Dermis microvascular lymphatic vessel endothelial cell (primary cell): ENCODE measurements around the gene LDAF1. TPM values are rescaled to one million over a fixed set of nuclear protein-coding genes. Genes with fewer than 3 reads are reported as not detected.
A peak's percentile ranks its signal among the peaks of the same experiment; 100 is the strongest.
"Not testable (repeated sequence)": the region's sequence is repeated elsewhere in the genome, so short reads cannot be mapped to it uniquely, and the experiment has no call there.

Experiments
- DNase-seq, 2 donors: peaks; one replicate each; pipeline versions ENCODE4 v3.0.0 to v3.0.0-alpha.2; 2010; ENCODE audit warnings: low read depth in 2 of 2
- total RNA-seq: library from RNA; depleted of rRNA; stranded (reverse); fragments of >200 nt; gene quantifications from 2 replicates; pipeline ENCODE4 v1.2.1, GENCODE V29; 2014

LDAF1 gene
- total RNA-seq = 4.3 and 6.5 TPM in 2 replicates

DNA sequence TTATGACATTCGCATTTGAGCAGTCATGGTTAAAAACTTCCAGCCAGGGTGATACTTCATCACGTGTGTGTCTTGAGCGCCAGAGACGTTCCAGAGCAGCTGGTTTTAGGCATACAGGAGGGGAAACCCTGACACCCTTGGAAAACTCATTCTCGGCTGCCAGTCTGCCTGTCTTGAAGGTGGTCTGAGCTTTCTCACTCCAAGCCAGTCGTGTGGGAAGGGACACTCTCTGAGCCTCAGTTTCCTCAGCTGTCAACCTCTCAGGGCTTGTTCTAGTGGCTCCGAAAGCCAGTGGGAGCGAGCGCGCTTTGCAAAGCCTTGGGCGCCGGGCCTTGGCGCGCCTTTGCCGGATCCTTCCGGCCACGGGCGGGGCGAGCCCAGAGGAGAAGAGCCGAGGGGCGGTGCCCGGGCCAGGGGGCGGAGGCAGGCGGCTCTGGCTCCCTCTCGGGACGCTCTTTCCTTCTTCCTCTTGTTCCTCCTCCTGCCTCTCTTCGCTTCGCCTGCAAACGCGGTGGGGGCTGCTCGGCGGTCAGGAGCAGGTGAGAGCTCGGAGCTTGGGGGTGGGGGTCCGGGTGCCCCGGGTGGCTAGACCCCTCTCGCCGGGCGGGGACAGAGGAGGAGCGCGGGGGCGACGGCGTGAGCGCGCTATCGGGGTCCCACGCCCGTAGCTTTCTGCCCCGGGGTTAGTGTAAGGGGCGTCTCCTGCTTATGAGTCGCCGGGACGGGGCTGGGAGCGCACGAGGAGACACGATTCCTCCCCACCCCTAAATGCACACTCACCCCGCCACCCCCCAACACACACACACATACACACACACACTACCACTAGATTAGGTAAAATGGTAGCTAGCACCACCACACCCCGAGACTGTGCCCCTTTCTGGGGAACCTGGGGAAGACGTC lies at the start of gene LDAF1:
LDAF1 (plus strand) TSS at position 467 of the 903 bp plus-strand sequence. CDS start 2,509 bp downstream, outside the sequence.
- peak in 1 of 2 donors; percentile 52 for DNase-seq

DNA sequence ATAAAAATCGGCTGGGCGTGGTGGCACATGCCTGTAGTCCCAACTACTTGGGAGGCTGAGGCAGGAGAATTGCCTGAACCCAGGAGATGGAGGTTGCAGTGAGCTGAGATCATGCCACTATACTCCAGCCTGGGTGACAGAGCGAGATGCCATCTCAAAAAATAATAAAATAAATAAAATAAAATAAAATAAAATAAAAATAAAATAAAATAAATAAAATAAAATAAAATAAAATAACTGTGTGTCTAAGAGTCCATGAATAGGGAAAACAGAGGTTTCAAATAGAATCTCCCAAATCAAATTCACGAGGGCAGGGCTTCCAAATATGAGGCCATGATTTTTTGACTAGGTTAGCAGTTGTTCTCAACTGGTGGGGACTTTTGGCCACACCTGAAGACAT lies 42.9 kb upstream of the LDAF1 start:
- DNase-seq = not testable (repeated sequence)

- peak in 1 of 2 donors; percentile 15 for DNase-seq
These were observed 42.3 kb upstream of the LDAF1 start for GRCh38 chr16:21116148-21116693.

GRCh38 chr16:21117567-21117966 lies 40.9 kb upstream of the LDAF1 start:
- DNase-seq = no peak

GRCh38 chr16:21120976-21121520 lies 37.4 kb upstream of the LDAF1 start:
- no peak for DNase-seq

DNA sequence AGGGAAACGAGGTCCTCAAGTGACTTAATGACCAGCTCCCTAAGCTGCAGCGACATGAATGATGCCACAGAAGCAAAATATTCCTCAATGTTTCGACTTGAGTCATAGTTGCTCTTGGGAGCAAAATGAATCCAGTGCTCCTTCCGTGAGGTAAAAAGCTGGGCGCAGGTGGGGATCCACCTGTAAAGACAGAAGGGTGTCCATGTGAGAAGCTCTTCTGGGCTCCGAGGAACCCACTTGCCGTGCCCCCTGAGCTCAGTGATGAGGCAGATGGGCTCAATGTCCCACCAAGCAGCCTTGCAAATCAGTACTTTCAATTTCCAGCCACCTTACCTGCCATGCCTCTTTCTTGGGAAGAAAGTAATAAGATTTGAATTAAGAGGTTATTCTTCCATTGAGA lies 33.3 kb upstream of the LDAF1 start:
- DNase-seq = no peak

DNA sequence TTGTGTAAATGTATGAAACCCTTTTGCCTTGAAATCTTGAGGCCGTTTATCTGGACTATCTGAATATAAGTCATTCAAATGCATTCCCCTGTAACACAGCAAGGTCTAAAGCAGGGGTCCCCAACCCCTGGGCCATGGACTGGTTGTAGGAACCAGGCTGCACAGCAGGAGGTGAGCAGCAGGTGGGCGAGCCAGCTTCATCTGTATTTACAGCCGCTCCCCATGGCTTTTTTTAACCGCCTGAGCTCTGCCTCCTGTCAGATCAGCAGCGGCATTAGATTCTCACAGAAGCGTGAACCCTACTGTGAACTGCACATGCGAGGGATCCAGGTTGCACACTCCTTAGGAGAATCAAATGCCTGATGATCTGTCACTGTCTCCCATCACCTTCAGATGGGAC lies 32.0 kb upstream of the LDAF1 start:
- DNase-seq = no peak

- DNase-seq = no peak
These were observed 29.5 kb upstream of the LDAF1 start for GRCh38 chr16:21128991-21129390.

- no peak for DNase-seq
These were observed 27.7 kb upstream of the LDAF1 start for GRCh38 chr16:21130811-21131210.

DNA sequence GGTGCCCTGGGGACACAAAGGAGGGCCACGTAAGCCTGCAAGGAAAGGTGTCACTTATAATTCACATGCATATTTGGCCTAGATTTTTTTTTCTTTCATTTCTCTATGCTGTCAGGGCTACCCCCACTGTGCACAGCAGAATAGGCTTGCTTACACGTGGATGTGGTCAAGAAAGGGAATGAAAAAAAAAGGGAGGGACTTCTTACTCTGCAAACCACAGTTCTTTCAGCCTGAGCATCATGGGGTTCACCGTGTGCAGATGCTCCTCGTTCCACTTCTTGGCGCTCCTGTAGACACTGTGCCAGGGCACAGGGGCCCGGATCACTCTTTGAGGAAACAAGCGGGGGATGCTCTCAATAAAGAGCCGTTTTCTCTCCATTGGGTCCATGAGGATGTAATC lies 24.4 kb upstream of the LDAF1 start:
- no peak for DNase-seq

DNA sequence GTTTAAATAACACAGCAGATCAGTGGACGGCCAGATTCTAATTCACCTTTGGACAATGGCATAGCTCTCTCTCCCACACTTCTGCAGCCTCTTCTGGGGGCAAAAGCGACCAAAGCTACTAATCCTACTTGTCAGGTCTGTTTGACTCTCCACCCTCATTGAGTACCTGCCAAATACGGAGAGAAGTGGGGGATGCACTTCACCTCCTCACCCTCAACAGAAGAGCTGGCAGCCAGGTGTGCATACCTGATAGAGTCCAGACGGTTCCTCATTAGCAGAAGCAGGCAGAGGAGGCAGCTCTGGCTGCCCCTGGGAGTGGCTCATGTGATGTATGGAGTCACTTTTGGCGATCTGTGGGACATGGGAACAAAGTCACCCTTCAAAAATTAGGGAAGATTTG lies 12.7 kb upstream of the LDAF1 start:
- DNase-seq = no peak

- no peak for DNase-seq
These were observed 8.0 kb upstream of the LDAF1 start, which contains the start of gene DNAH3 for GRCh38 chr16:21150375-21151001. TSS of gene DNAH3 (minus strand) at chr16:21150846. CDS start at chr16:21150319, 527 bp downstream.

DNA sequence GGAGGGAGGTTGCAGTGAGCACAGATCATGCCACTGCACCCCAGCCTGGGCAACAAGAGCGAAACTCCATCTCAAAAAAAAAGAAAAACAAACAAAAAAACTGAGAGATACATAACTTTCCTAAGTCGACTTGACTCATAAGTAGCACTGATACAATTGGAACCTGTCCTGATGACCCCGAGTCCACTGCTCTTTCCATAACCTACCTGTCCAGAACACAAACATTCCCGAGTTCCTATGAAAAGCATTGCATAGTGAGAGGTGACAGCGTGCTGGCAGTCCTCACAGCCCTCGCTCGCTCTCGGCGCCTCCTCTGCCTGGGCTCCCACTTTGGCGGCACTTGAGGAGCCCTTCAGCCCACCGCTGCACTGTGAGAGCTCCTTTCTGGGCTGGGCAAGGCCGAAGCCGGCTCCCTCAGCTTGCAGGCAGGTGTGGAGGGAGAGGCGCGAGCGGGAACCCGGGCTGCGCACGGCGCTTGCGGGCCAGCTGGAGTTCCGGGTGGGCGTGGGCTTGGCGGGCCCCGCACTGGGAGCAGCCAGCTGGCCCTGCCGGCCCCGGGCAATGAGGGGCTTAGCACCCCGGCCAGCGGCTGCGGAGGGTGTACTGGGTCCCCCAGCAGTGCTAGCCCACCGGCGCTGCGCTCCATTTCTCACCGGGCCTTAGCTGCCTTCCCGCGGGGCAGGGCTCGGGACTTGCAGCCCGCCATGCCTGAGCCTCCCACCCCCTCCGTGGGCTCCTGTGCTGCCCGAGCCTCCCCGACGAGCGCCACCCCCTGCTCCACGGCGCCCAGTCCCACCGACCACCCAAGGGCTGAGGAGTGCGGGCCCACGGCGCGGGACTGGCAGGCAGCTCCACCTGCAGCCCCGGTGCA lies 6.1 kb upstream of the LDAF1 start:
- DNase-seq = not testable (repeated sequence)

- DNase-seq = not testable (repeated sequence)
These were observed 5.2 kb upstream of the LDAF1 start for GRCh38 chr16:21153124-21153729.

DNA sequence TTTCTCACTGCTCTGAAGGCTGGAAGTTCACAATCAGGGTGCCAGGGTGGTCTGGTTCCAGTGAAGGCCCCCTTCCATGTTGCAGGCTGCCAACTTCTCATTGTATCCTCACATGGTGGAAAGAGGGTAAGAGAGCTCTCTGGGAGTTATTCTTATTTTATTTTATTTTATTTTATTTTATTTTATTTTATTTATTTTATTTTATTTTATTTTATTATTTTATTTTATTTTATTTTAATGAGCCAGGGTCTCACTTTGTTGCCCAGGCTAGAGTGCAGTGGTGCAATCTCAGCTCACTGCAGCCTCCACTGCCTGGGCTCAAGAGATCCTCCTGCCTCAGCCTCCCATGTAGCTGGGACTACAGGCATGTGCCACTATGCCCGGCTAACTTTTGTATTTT lies 2.5 kb upstream of the LDAF1 start:
- DNase-seq = not testable (repeated sequence)

- DNase-seq = peak; percentile 45 to 75
These were observed 1.6 kb upstream of the LDAF1 start for GRCh38 chr16:21156767-21157467.

DNA sequence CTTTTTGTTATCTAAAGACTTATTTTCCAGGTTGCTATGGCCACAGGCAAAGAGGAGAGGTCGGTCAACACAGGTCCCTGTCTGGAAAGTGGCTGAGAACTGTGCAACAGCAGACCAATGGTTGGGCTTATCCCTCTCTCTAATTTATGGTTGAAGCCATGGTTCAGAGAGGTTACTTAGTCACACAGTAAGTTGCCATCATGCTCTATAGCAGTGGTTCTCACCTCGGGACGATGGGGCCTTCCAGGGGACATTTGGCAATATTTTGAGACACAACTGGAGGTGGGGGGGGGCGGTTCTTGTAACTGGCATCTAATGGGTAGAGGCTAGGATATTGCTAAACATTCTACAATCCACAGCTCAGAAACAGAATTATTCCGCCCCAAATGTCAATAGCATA lies 842 bp upstream of the LDAF1 start:
- DNase-seq = no peak

DNA sequence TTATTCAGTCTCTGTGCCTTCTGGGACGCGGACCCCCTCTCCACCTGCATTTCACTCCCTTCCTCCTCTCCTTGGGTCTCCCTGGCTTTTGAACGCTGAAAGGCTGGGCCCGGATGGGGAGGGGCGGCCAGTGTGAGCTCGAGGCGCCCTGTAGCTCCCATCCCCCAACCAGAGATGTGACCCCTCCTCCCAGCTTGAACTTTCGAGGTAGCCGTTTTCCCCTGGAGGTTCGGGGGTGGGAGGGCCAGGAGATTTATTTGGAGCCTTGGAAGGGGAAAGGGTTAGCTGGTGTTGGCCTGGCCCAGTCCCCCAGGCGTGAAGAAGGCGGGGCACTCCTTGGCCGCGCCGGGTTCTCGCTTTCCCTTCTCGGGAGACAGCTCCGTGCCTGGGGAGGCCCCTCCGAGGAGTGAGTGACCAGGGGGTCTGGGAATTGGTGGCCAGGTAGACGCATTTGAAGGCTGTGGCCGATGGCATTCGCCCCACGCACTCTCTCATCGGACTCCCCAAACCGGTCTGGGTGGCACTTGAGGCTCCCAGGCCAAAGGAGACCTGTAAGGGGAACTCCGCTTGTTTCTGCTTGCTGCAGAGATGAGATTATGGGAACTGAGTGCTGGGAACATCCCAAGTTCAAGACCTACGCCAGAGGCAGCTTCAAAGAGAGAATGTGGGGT lies 942 bp downstream of the LDAF1 start:
- no peak for DNase-seq

- DNase-seq = no peak
These were observed 1.8 kb downstream of the LDAF1 start for GRCh38 chr16:21160276-21160675.
